SK-N-SH (cell line): ENCODE data around the gene IL6R.

Source experiments
- CHD2 ChIP-seq: fragments of 150-350 bp; IDR thresholded peaks from 2 replicates; pipeline ENCODE4 v1.6.1; 2018; ENCODE audit warnings: low read length; ENCODE audit not compliant: partially characterized antibody
- GATA2 ChIP-seq: sonication (generic); formaldehyde crosslinking; IDR thresholded peaks from 2 replicates; pipeline ENCODE4 v1.5.0; 2020; ENCODE audit warnings: mild to moderate bottlenecking, missing genetic modification reagents
- JUND ChIP-seq: IDR thresholded peaks from 2 replicates; pipeline ENCODE4 v1.4.0; 2012
- POLR2AphosphoS5 ChIP-seq: IDR thresholded peaks from 2 replicates; pipeline ENCODE4 v1.6.1; 2012; ENCODE audit warnings: low read depth, low read length
- ZBTB33 ChIP-seq: IDR thresholded peaks from 2 replicates; pipeline ENCODE4 v1.4.0; 2012; ENCODE audit warnings: low read depth, borderline replicate concordance

- TF ChIP-seq ZBTB33 (no peak), CHD2 (no peak), GATA2 (CRISPR knock-in tag) (no peak), JUND (no peak), POLR2AphosphoS5 (no peak)
These were observed 6.4 kb downstream of the IL6R start for GRCh38 chr1:154411525-154411924.
